ENCODE data around the gene NR3C2.

GRCh38 chr4:148302416-148302815, 139.8 kb downstream of the NR3C2 start:
- TF ChIP-seq CTCF (conservative IDR thresholded peaks at IDR 0.05; ENCODE audit: low read depth, low read length) (no peak), EZH2 (IDR thresholded peaks at IDR 0.05; ENCODE audit: low read length, unreplicated experiment) (no peak)
